Left renal cortex interstitium (tissue), 4 donors: ENCODE measurements around the gene LBHD1. TPM values are rescaled to one million over a fixed set of nuclear protein-coding genes. Genes with fewer than 3 reads are reported as not detected.
"Not testable (repeated sequence)": the region's sequence is repeated elsewhere in the genome, so short reads cannot be mapped to it uniquely, and the experiment has no call there.

Experiments
- DNase-seq, 4 donors: peaks; one replicate each; pipeline ENCODE4 v3.0.0-alpha.2; 2013; ENCODE audit warnings: low read depth in 4 of 4, low spot score in 2 of 4, missing footprints in 1 of 4
- polyA plus RNA-seq, 4 donors: library from polyadenylated mRNA; unstranded; fragments of 120-200 nt; gene quantifications; one replicate each; pipeline ENCODE4 v1.2.1, GENCODE V29; 2013; ENCODE audit not compliant: insufficient read length in 4 of 4

The LBHD1 gene
- polyA plus RNA-seq, 4 donors: 5.3 to 12.9 (median 9.0) TPM

DNA sequence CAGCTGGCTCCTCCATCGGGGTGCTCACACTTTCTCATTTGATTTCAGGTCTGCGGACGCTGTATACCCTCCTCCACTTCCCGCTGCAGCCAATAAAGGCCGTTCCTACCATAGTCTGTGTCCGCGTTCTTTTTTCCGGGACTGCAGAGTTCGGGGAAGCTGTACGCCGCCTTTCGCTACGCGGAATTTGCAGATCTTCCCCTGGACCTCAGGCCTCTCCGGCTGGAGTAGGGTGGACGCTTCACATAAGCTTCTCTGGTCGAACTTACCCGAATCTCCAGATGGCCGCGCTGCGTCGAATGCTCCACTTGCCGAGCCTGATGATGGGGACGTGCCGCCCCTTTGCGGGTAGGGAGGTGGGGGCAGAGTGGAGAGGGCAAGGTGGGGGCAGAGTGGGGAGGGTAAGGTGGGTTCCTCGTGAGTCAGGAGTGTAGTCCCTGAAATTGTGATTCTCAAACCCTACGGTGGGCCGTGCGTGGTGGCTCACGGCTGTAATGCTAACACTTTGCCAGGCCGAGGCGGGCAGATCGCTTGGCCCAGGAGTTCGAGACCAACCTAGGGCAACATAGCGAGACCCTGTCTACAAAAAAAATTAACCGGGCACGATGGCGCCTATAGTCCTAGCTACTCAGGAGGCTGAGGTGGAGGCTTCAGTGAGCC is 6.3 kb downstream of the LBHD1 start:
- DNase-seq: peak in 2 of 4 donors; percentile 50 to 57

DNA sequence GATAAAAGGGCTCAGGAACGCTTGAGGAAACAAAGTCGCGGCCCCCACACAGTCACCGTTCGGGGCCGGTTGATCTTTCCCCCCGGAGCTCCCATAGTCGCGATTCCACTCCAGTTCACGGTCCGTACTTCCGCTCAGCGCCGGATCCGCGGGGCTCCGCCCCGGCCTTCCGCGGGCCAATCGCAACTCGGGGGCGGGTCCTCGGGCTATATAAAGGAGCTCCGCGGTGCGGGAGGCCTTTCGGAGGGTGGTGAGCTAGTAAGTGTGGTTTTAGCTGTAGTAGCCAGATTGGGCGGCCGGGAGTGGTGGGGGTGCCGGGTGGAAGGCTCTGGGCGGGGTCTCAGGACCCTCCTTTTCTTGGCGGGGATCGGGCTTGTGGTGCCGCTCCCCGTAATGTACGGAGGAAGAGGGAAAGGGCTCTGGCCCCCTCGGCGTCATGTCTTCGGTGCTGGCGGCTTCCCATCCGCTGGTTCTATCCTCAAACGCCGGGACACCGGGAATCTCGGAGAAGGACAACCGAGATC is 6.9 kb downstream of the LBHD1 start, which contains the start of the genes C11orf98 and CSKMT:
Gene C11orf98, minus strand, starts transcription at position 136 of the 524 bp plus-strand sequence. Its CDS starts 41 bp downstream, at position 95.
Gene CSKMT, plus strand, starts transcription at position 238 of the 524 bp plus-strand sequence. CDS start 568 bp downstream, outside the sequence.
- DNase-seq: peak; percentile 88 to 93 (median 91)

- DNase-seq: peak in 1 of 4 donors; percentile 50
Observed at GRCh38 chr11:62664405-62665074, 7.5 kb downstream of the LBHD1 start.

- DNase-seq: no peak
Observed at GRCh38 chr11:62656796-62657429, 15.2 kb downstream of the LBHD1 start.

- DNase-seq: no peak
Observed at GRCh38 chr11:62654297-62654696, 17.8 kb downstream of the LBHD1 start.

DNA sequence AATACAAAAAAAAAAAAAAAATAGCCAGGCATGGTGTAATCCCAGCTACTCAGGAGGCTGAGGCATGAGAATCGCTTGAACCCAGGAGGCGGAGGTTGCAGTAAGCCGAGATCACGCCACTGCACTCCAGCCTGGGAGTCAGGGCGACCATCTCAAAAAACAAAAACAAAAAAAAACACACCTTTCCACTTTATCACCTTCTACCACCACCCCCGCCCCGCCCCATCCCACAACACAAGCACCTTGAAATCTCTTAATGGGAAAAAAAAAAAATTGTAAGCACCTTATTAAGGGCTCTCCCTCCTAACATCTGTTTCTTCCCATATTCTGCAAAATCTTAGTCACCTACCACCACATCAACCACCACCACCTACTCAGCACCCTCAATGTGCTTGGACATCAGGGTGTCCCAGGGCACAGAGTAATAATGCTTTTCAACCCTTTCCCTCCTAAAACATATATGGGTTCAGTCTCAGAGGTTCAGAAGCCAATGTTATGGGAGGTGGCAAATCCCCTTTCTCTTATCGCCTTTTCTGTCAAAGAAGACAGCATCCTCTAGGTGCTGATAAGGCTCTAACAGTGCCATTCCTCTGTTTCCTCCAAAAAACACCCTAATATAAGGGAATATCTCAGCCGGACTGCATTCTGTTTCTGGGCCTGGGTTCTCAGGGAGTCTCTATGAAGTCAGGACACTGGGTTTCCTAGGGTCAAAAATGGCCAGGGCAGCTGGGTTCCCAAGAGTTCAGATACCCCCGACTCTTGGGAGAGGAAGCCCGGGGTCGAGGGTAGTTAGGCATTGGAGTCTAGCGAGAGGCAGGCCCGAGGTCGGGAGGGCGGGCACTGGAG is 19.7 kb downstream of the LBHD1 start:
- DNase-seq: no peak

DNA sequence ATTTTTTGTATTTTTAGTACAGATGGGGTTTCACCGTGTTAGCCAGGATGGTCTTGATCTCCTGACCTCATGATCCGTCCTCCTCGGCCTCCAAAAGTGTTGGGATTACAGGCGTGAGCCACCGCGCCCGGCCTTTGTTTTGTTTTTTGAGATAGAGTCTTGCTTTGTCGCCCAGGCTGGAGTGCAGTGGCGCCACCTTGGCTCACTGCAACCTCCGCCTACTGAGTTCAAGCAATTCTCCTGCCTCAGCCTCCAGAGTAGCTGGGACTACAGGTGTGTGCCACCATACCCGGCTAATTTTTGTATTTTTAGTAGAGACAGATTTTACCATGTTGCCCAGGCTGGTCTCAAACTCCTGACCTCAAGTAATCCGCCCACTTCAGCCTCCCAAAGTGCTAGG is 21.8 kb downstream of the LBHD1 start:
- DNase-seq: not testable (repeated sequence)

DNA sequence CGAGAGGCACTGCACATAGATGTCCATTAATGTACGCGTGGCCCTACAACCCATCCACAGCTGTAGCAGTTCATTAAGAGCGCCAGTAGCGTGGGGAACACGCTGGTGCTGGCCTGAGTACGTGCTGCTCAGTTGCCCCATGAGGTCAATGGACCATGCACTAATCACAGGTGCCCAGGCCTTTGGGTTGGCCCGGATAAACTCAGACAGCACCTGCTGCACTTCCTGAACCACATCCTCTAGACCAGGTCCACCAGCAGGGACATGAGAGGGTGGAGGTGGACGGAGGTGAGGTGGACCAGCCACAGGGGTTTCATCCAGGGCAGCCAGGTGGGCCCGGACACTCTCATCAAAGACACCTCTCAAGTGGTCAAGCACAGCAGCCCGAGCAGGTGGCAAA is 22.6 kb downstream of the LBHD1 start:
- DNase-seq: no peak

- no peak for DNase-seq
Observed at GRCh38 chr11:62648967-62649364, 23.1 kb downstream of the LBHD1 start.

GRCh38 chr11:62648185-62648966 is 23.7 kb downstream of the LBHD1 start:
- no peak for DNase-seq

GRCh38 chr11:62647609-62648005 is 24.5 kb downstream of the LBHD1 start:
- DNase-seq: no peak

DNA sequence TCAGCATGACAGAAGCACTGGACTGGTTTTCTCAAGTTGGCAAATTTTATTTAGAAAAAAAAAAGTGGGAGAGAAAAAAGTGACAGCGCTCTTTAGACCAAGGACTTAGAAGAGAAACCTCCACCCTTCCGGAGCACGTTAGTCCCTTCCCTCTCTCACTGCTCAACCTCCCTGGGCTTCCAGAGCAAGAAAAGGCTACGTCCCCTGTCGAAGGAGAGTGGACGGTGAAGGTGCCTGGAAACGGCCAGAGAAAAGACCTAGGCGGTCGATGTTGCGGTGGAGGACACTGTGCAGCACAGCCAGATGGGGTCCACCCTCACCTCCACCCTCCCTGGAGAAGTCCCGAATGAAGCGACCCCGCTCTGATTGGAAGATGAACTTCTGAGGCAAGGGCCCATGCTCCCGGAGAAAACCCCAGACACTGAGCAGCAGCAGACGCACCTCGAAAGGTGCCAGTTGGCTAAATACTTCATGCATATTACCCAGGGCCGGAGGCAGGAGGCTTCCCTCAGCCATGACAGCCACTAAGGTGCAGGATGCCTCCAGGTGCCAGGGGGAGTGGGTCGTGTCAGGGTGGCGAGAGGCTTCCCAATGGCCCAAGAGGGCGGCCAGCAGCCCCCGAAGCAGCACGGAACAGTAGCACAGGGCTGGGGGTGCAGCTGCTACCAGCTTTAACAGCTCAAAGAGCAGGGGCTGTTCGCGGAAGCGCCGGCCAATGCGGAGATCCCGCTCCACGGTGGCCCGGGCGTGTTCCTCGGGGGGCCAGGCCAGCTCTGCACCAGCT is 25.1 kb downstream of the LBHD1 start:
- no peak for DNase-seq

- DNase-seq: peak; percentile 86 to 99 (median 96)
Observed at GRCh38 chr11:62645946-62646824, 25.9 kb downstream of the LBHD1 start, which contains the start of gene GANAB. Gene GANAB, minus strand, starts transcription at chr11:62646613. Its CDS starts 14 bp downstream, at chr11:62646599.

DNA sequence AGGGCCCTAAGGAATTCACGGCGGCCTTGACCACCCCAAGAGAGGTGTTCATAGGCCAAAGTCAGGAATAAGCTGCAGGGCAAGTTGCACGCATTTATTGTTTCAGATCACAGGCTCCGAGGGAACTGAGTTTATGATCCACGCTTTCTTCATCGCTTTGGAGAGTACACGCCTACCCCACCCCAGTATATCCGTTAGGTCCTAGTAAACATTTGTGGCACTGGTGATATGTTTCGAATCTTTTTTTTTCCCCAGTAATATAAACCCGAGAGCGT is 26.5 kb downstream of the LBHD1 start:
- no peak for DNase-seq

DNA sequence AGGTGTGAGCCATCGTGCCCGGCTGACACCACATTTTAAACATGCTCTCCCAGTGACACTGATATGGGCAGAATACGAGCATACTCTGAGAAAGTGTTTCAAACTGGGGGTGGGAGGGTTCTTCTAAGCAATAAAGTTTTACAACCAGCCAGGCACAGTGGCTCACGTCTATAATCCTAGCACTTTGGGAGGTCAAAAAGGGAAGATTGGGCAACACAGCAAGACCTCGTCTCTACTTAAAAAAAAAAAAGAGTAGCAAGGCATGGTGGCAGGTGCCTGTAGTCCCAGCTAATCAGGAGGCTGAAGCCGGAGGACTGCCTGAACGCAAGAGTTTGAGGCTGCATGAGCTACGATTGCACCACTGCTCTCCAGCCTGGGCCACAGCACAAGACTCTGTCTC is 27.8 kb downstream of the LBHD1 start:
- no peak for DNase-seq

GRCh38 chr11:62632492-62632891 is 39.6 kb downstream of the LBHD1 start:
- no peak for DNase-seq

GRCh38 chr11:62627713-62628112 is 44.4 kb downstream of the LBHD1 start:
- no peak for DNase-seq

DNA sequence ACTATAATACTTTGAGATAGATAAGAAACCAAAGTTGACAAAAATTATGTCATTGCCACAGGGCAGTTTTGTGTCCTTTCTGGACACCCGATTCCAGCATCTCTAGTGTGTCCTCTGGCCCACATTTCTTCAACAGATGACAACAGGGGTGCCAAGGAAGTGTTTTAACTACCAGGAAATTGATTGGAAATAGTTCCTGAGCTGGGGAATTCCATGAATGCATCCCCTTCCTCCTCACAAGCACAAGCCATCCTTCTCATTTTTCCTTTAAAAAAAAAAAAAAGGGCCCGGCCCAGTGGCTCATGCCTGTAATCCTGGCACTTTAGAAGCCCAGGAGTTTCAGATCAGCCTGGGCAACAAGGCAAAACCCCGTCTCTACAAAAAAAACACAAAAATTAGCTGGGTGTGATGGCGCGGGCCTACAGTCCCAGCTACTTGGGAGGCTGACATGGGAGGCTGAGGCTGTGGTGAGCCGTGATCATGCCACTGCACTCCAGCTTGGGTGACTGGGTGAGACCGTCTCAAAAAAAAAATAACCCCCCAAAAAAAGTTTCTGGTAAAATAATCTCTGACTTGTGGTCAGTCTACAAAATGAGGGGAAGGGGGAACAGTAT is 49.5 kb downstream of the LBHD1 start:
- DNase-seq: no peak
